ENCODE results near the gene SMAD3. TPM values are rescaled to one million over a fixed set of nuclear protein-coding genes. Genes with fewer than 3 reads are reported as not detected.

The SMAD3 gene
- total RNA-seq, 1 experiment from 2014 or later, result 99.5 TPM

DNA sequence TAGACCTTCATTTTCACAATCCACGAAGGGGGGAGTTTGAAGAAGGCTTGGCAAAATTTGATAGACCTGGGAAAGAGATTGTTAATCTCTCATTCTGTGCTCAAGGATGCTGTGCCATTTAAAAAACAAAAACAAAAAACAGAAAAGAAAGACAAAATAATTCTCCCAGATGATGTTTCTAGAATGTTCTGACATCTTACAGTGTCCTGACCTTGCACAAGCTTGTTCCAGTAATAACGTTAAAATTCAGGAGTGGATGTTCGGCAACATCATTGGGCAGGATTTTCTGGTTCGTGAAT, 79.9 kb downstream of the SMAD3 start:
- Histone ChIP-seq H3K4me2 (no peak overlapping the region; the same call in 1 of the 2 replicates), H2AFZ (no peak overlapping the region), H3K27me3 (ENCODE audit: insufficient read depth, low read depth) (no peaks in the 10 kb centered on the region), H3K36me3 (ENCODE audit: low read depth) (0 out of 2 replicates have a peak, but pooled peaks cover 3% of the 10 kb centered on the region), H3K4me1 (replicated peaks; ENCODE audit: insufficient read depth) (peaks cover 77% of the 10 kb centered on the region), H3F3A (ENCODE audit: insufficient read depth, low read depth) (peaks cover 78% of the 10 kb centered on the region), H4K20me1 (ENCODE audit: insufficient read depth) (no peaks in the 10 kb centered on the region), H3K9me3 (ENCODE audit: insufficient read depth, low read depth) (no peaks in the 10 kb centered on the region), H3K79me2 (ENCODE audit: low read depth) (peaks cover 89% of the 10 kb centered on the region), H3K27ac (peak overlapping the region; percentile 96), H3K4me3 (no peak overlapping the region), H3K9me2 (ENCODE audit: insufficient read depth) (no peaks in the 10 kb centered on the region)
- TF ChIP-seq EZH2 (IDR thresholded peaks at IDR 0.05; ENCODE audit: low read depth), result no peak
- TF ChIP-seq CTCF (conservative IDR thresholded peaks at IDR 0.05), result no peak
- intact Hi-C loops (cut with micrococcal nuclease; ENCODE audit: unreplicated experiment), result loop anchor here (5.0 kb wide), 1 partner anchor 107 kb away; the partner anchor contains the start of genes AAGAB and IQCH
- DNase-seq, result no peak
- ChIA-PET CTCF (no interaction called here), POLR2A (ENCODE audit: unreplicated experiment) (no interaction called here)
- BruUV-seq (replicated peaks), result no TSS peak

- no peak for TF ChIP-seq EZH2 (IDR thresholded peaks at IDR 0.05; ENCODE audit: low read depth)
- TF ChIP-seq CTCF (conservative IDR thresholded peaks at IDR 0.05), result no peak
- Histone ChIP-seq H3F3A (ENCODE audit: insufficient read depth, low read depth) (peaks cover 77% of the 10 kb centered on the region), H2AFZ (no peak overlapping the region), H3K9me3 (ENCODE audit: insufficient read depth, low read depth) (no peaks in the 10 kb centered on the region), H3K27ac (peak overlapping the region; percentile 96), H4K20me1 (ENCODE audit: insufficient read depth) (no peaks in the 10 kb centered on the region), H3K9me2 (ENCODE audit: insufficient read depth) (no peaks in the 10 kb centered on the region), H3K36me3 (ENCODE audit: low read depth) (no peaks in the 10 kb centered on the region), H3K4me2 (peak overlapping the region; percentile 76), H3K27me3 (ENCODE audit: insufficient read depth, low read depth) (no peaks in the 10 kb centered on the region), H3K4me1 (replicated peaks; ENCODE audit: insufficient read depth) (peaks cover 78% of the 10 kb centered on the region), H3K4me3 (no peak overlapping the region), H3K79me2 (ENCODE audit: low read depth) (peaks cover 85% of the 10 kb centered on the region)
- POLR2A ChIA-PET (ENCODE audit: unreplicated experiment), result no interaction called here
- no peak for DNase-seq
- intact Hi-C loops (cut with micrococcal nuclease; ENCODE audit: unreplicated experiment), result loop anchor here (5.0 kb wide), 1 partner anchor 107 kb away; the partner anchor contains the start of genes AAGAB and IQCH
- CTCF ChIA-PET, result no interaction called here
- BruUV-seq (replicated peaks), result no TSS peak
Observed at GRCh38 chr15:67145710-67146109, 80.3 kb downstream of the SMAD3 start.

DNA sequence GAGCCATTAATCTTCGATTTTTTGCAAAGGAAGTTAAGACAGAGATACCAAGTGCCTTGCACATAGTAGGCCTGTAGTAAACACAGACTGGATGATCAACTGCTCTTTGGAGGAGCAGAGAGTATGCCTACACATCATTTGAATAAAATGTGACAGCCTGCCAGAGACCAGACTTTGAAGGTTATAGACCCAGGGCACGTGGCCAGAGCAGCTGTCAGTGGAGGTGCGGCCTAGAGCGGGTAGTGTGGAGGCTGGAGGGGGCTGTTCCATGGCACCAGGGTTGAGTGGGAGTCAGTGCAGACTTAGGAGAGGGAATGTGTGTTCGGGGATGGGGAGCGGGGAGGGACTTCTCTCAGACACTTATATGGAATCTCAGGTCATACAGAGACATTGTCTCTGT, 80.8 kb downstream of the SMAD3 start:
- intact Hi-C loops (cut with micrococcal nuclease; ENCODE audit: unreplicated experiment), result loop anchor here (5.0 kb wide), 1 partner anchor 106 kb away; the partner anchor contains the start of genes AAGAB and IQCH
- Histone ChIP-seq H4K20me1 (ENCODE audit: insufficient read depth) (no peaks in the 10 kb centered on the region), H3K27ac (peak overlapping the region; percentile 96), H3K79me2 (ENCODE audit: low read depth) (peaks cover 83% of the 10 kb centered on the region), H3K36me3 (ENCODE audit: low read depth) (no peaks in the 10 kb centered on the region), H3F3A (ENCODE audit: insufficient read depth, low read depth) (peaks cover 79% of the 10 kb centered on the region), H3K4me2 (peak overlapping the region; percentile 76), H3K9me2 (ENCODE audit: insufficient read depth) (no peaks in the 10 kb centered on the region), H3K4me1 (replicated peaks; ENCODE audit: insufficient read depth) (peaks cover 83% of the 10 kb centered on the region), H3K9me3 (ENCODE audit: insufficient read depth, low read depth) (no peaks in the 10 kb centered on the region), H2AFZ (no peak overlapping the region), H3K4me3 (no peak overlapping the region), H3K27me3 (ENCODE audit: insufficient read depth, low read depth) (no peaks in the 10 kb centered on the region)
- no TSS peak for BruUV-seq (replicated peaks)
- ChIA-PET CTCF (no interaction called here), POLR2A (ENCODE audit: unreplicated experiment) (no interaction called here)
- TF ChIP-seq EZH2 (IDR thresholded peaks at IDR 0.05; ENCODE audit: low read depth) (no peak), CTCF (conservative IDR thresholded peaks at IDR 0.05) (no peak)
- DNase-seq, result no peak

All from PC-9 (cell line).